Adrenal gland (tissue), 12 donors: ENCODE data around the gene FMN1. TPM values are rescaled to one million over a fixed set of nuclear protein-coding genes. Genes with fewer than 3 reads are reported as not detected.

Source experiments
- DNase-seq, 7 donors: peaks; one replicate each; pipeline ENCODE4 v3.0.0-alpha.2; 2019 to 2020
- H3K27ac ChIP-seq, 5 donors: fragments of 200-600 bp; sonication (generic) in 4 of 5; 1 replicate in 3 of 5; 2 replicates in 2 of 5; pipeline versions ENCODE4 v1.5.1 to v1.8.0; 2016 to 2020; ENCODE audit warnings: mild to moderate bottlenecking in 1 of 5
- H3K27me3 ChIP-seq: fragments of 200-600 bp; 2 replicates; pipeline ENCODE4 v1.8.0; 2021
- H3K36me3 ChIP-seq, 2 donors: fragments of 200-600 bp; replicated peaks in 1 of 2; 1 replicate in 1 of 2; 2 replicates in 1 of 2; pipeline versions ENCODE4 v1.5.1 to v1.8.0; 2018 to 2022
- H3K4me1 ChIP-seq, 2 donors: fragments of 200-600 bp; replicated peaks in 1 of 2; 1 replicate in 1 of 2; 2 replicates in 1 of 2; pipeline versions ENCODE4 v1.5.1 to v1.8.0; 2018 to 2021
- H3K4me3 ChIP-seq, 4 donors: fragments of 200-600 bp; sonication (generic) in 3 of 4; one replicate each; pipeline ENCODE4 v1.5.1; 2016 to 2018
- H3K9me3 ChIP-seq, 3 donors: fragments of 200-600 bp; sonication (generic) in 1 of 3; replicated peaks in 1 of 3; 1 replicate in 2 of 3; 2 replicates in 1 of 3; pipeline versions ENCODE4 v1.5.1 to v1.8.0; 2016 to 2021
- POLR2A ChIP-seq, 2 donors: fragments of 450-650 bp; IDR thresholded peaks; one replicate each; pipeline ENCODE4 v1.6.1; 2017; ENCODE audit warnings: antibody characterized with exemption in 2 of 2, mild to moderate bottlenecking in 2 of 2, moderate library complexity in 1 of 2
- WGBS, 4 donors: extraction: QIAGEN DNeasy Blood & Tissue Kit in 2 of 4; methylation state at CpG; one replicate each; pipeline versions ENCODE4 v1.1.5 to v1.1.7; 2013 to 2017; 5-methylcytosine and 5-hydroxymethylcytosine counted together
- intact Hi-C, 2 donors: fragments of 100-400 bp; cut with DNase I; formaldehyde crosslinking; loops; one replicate each; pipeline versions ENCODE4 v1.14.1 to v1.15.0; 2022 to 2023
- polyA plus RNA-seq, 3 donors: library from polyadenylated mRNA; stranded (reverse); fragments of 200-250 nt in 2 of 3; fragments of 350-450 nt in 1 of 3; fragmentation: Illumina TruSeq in 1 of 3; extraction: RNeasy Lipid Tissue Mini Kit (QIAGEN cat#74804) in 1 of 3; gene quantifications; one replicate each; pipeline ENCODE4 v1.2.3, GENCODE V29; 2013 to 2014
- total RNA-seq, 9 donors: library from RNA; depleted of rRNA in 4 of 9; stranded (reverse); fragments of >200 nt in 4 of 9; fragments of 120-200 nt in 1 of 9; fragmentation: NEBNext Ultra II Directional in 1 of 9; extraction: Animal tissue kit (Norgen Biotek cat#: 25700) in 1 of 9; gene quantifications; one replicate each; pipeline versions ENCODE4 v1.1.0 to v1.2.4, GENCODE V29; 2013 to 2023
- TF ChIP-seq, protein P1 (sequence below), 6 experiments: fragments of 450-650 bp in 4 of 6; fragments of 200-600 bp in 2 of 6; sonication (generic) in 1 of 6; IDR thresholded peaks; 1 replicate in 5 of 6; 2 replicates in 1 of 6; pipeline versions ENCODE4 v1.5.1 to v1.8.0; 2016 to 2021; ENCODE audit warnings: antibody characterized with exemption in 6 of 6, mild to moderate bottlenecking in 2 of 6, moderate library complexity in 1 of 6
- donor health status: healthy with polysubstance abuse.
- donor health status: Bipolar disorder and iron deficiency.
- donor health status: DM: yes; HTN: yes; CAD: no.
- donor health status: DM: no; HTN: no; CAD: no.
- donor health status: DM: no; HTN: no; CAD: no.
- donor health status: DM: yes; HTN: yes; CAD: no.

Gene FMN1
- total and polyA plus RNA-seq, 12 donors: 0.37 to 29.2 (median 11.4) TPM

DNA sequence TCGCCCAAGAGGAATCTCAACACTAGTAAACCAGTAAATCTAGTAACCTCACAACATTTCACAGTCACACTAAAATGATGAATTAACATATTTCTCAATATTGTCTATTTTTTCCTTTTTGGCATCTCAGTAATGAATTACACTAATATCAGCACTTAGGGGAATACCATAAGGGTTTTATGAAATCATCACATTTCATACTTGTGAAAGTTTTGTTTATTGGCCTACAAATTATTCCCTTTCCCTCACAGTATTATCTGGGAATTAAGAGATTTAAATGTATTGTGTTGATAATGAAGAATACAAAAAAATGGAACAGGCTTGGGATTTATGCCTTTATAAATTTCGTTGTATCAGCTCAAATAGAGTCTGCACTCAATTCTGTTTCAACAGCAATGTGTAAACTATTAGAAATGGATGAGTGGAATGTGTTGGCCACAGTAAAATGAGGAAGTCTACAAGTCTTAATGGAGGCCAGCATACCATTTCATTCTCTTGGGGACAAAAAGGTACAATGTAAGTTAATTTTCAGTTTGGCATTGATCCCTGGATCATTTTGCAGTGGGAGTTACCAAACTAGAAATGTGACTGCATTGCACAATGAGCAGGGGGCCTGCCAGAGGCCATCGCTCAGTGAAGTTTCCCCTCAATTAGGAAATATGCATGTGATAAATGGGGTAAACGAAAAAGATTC lies 195.4 kb downstream of the FMN1 start:
- H3K9me3 ChIP-seq: no peaks in the 10 kb centered on the region
- no peaks in the 10 kb centered on the region for H3K4me1 ChIP-seq
- intact Hi-C loops: loop anchor here in 1 of 2 donors (5.0 kb wide), 1 partner anchor 337 kb away; no protein-coding TSS in a partner anchor
- no peak for TF ChIP-seq POLR2A (IDR thresholded peaks at IDR 0.05)
- TF ChIP-seq, protein P1, sequence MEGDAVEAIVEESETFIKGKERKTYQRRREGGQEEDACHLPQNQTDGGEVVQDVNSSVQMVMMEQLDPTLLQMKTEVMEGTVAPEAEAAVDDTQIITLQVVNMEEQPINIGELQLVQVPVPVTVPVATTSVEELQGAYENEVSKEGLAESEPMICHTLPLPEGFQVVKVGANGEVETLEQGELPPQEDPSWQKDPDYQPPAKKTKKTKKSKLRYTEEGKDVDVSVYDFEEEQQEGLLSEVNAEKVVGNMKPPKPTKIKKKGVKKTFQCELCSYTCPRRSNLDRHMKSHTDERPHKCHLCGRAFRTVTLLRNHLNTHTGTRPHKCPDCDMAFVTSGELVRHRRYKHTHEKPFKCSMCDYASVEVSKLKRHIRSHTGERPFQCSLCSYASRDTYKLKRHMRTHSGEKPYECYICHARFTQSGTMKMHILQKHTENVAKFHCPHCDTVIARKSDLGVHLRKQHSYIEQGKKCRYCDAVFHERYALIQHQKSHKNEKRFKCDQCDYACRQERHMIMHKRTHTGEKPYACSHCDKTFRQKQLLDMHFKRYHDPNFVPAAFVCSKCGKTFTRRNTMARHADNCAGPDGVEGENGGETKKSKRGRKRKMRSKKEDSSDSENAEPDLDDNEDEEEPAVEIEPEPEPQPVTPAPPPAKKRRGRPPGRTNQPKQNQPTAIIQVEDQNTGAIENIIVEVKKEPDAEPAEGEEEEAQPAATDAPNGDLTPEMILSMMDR (IDR thresholded peaks at IDR 0.05): no peak
- H3K4me3 ChIP-seq: no peak overlapping the region
- H3K36me3 ChIP-seq: no peaks in the 10 kb centered on the region
- H3K27ac ChIP-seq: no peak overlapping the region
- DNase-seq: no peak
- 72 to 81% (median 79%) methylated on average over 4 of the region's 4 CpGs for WGBS, 4 donors
- H3K27me3 ChIP-seq: no peaks in the 10 kb centered on the region

DNA sequence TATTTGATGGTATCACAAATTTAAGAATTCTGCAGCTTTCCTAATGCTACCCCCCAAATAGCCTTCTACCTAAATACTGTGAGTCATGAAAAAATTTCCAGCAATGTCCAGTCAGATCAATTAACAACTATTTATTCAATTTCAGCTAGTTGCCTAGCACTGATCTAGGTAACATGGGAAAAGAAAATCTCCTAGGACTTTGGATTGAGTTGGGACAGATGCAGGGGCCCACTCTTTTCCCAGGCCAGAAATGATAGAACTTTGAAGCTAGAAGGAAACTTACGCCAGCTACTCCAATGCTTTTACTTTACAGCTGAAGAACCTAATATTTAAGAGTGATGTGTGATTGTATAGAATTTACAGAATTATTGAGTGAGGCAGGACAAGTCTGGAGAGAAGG lies 196.3 kb downstream of the FMN1 start:
- no peak overlapping the region for H3K4me3 ChIP-seq
- H3K27ac ChIP-seq: no peak overlapping the region
- H3K9me3 ChIP-seq: no peaks in the 10 kb centered on the region
- H3K4me1 ChIP-seq: no peaks in the 10 kb centered on the region
- no peak for DNase-seq
- H3K36me3 ChIP-seq: no peaks in the 10 kb centered on the region
- intact Hi-C loops: loop anchor here in 1 of 2 donors (5.0 kb wide), 1 partner anchor 336 kb away; no protein-coding TSS in a partner anchor
- no peak for TF ChIP-seq POLR2A (IDR thresholded peaks at IDR 0.05)
- TF ChIP-seq, protein P1 (IDR thresholded peaks at IDR 0.05): no peak
- no peaks in the 10 kb centered on the region for H3K27me3 ChIP-seq
- 82 to 94% (median 87%) methylated on average over 1 of the region's 1 CpG for WGBS, 4 donors

DNA sequence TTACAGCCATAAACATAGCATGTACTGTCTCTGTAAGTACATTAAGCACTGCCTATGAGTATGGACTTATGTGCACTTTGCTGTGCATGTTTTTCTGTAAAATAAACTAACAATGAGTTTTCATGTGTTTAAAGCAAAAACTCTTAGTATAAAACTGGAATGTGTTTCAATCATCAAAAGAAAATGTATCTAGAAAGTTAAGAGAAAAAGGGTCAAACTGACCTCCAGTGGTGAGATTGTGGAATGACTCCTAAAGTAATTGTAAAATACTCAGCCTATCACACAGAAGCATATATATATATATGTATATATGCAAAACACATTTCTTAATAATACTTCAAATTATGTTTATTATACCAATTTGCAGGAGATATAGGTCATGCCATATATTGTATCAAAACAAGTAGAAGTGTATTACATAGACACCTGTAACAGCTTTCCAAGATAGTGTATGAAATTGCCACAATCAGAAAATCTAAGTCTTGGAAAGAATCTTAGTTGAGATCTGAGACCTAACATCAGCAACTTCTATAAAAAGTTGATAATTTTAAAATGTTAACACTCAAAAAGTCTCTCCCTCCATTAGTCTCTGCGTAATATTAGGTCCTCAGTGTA lies 199.6 kb downstream of the FMN1 start:
- no peak overlapping the region for H3K4me3 ChIP-seq
- DNase-seq: no peak
- no peaks in the 10 kb centered on the region for H3K4me1 ChIP-seq
- 89 to 94% (median 93%) methylated on average over 1 of the region's 1 CpG for WGBS, 4 donors
- no peaks in the 10 kb centered on the region for H3K36me3 ChIP-seq
- no peaks in the 10 kb centered on the region for H3K9me3 ChIP-seq
- no peak overlapping the region for H3K27ac ChIP-seq
- H3K27me3 ChIP-seq: no peaks in the 10 kb centered on the region
- no peak for TF ChIP-seq POLR2A (IDR thresholded peaks at IDR 0.05)
- TF ChIP-seq, protein P1 (IDR thresholded peaks at IDR 0.05): peak in 5 of 6 experiments; percentile 23 to 62 (median 28)
- intact Hi-C loops: loop anchor here in 1 of 2 donors (5.0 kb wide), 1 partner anchor 333 kb away; no protein-coding TSS in a partner anchor

DNA sequence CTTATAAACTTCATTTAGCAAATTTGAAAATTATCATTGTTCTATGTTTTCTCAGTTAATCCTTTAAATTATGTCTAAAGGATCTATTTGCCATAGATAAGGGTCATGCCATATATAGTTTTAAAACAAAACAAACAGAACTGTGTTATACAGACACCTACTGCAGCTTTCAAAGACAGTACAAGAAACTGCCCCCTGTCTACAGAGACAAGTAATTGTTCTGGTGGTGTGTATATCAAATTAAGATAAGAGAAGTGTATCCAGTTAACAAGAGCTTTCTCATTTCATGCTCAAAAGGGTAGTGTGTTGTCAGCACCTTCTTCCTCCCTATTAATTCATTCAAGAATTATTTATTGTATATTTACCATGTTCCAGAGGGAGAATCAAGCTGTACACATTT lies 201.2 kb downstream of the FMN1 start:
- no peak for DNase-seq
- Histone ChIP-seq H3K9me3 (no peaks in the 10 kb centered on the region), H3K27me3 (no peaks in the 10 kb centered on the region), H3K36me3 (no peaks in the 10 kb centered on the region), H3K27ac (no peak overlapping the region), H3K4me1 (no peaks in the 10 kb centered on the region), H3K4me3 (no peak overlapping the region)
- intact Hi-C loops: no loop called here
- TF ChIP-seq, protein P1 (IDR thresholded peaks at IDR 0.05): no peak
- TF ChIP-seq POLR2A (IDR thresholded peaks at IDR 0.05): no peak
